NB4 (cell line): Measurements from ENCODE around the gene SCNN1G.
A peak's percentile ranks its signal among the peaks of the same experiment; 100 is the strongest.

ENCODE experiments used
- DNase-seq: peaks from one replicate; pipeline ENCODE4 v3.0.0; 2010; ENCODE audit warnings: low read depth
- H3K4me3 ChIP-seq: one replicate; pipeline ENCODE4 v1.5.1; 2011; ENCODE audit warnings: mild to moderate bottlenecking, low read depth, low read length, moderate library complexity
- MYC ChIP-seq: IDR thresholded peaks from 2 replicates; pipeline ENCODE4 v1.6.1; 2011; ENCODE audit warnings: low read depth, low read length
- POLR2A ChIP-seq: IDR thresholded peaks from 2 replicates; pipeline ENCODE4 v1.6.1; 2011; ENCODE audit warnings: mild to moderate bottlenecking; ENCODE audit not compliant: insufficient read length; ENCODE audit errors: extremely low read depth
- TF ChIP-seq, protein P1 (sequence below): IDR thresholded peaks from 2 replicates; pipeline ENCODE4 v1.6.1; 2011; ENCODE audit warnings: low read depth, low read length
- TF ChIP-seq, protein P2 (sequence below): IDR thresholded peaks from one replicate; pipeline ENCODE4 v1.5.1; 2012; ENCODE audit warnings: low read depth, low read length

The SCNN1G gene

DNA sequence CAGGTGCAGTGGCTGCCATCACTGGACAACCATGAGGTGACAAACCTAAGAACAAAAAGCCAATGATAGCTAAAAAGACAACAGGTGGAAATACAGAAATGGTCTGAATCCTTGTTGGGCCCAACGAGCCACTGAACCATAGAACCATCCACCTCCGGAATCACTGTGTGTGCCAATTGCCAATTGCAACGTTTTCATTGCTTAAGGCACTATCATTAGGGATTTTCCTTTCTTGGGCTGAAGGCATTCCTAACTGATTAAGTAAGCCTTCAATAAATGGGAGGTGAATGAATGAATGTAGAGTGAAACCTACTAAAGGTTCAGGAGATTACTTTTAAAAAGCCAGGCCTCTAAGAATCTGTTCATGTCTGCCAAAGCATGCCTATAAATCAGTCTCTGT lies 36.9 kb upstream of the SCNN1G start:
- TF ChIP-seq POLR2A, result no peak
- TF ChIP-seq MYC, result no peak
- TF ChIP-seq, protein P1, sequence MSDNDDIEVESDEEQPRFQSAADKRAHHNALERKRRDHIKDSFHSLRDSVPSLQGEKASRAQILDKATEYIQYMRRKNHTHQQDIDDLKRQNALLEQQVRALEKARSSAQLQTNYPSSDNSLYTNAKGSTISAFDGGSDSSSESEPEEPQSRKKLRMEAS, result no peak
- no peak for DNase-seq
- no peak overlapping the region for H3K4me3 ChIP-seq

DNA sequence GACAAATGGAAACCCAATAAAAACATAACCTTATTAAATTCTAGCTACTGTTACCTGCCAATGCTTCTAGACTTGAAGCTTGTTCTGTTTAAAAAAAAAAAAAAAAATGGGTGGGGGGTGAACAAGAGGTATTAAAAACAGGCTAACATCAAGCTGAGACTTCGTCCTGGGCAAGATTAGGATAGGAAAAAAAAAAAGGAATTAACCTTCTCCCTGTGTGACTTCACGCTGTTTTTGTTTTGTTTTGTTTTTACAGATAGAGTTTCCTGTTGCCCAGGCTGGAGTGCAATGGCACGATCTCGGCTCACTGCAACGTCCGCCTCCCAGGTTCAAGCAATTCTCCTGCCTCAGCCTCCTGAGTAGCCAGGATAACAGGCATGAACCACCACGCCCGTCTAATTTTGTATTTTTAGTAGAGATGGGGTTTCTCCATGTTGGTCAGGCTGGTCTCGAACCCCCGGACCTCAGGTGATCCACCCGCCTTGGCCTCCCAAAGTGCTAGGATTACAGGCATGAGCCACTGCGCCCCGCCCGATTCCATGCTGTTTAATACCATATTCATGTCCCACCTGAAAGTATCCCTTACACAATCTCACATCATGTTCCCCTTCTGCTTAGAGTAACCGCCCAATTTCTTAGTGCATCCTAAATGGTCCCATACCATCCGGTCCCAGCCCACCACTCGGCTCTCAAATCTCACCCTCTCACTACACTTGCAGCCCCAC lies 35.5 kb upstream of the SCNN1G start:
- no peak overlapping the region for H3K4me3 ChIP-seq
- TF ChIP-seq, protein P2, sequence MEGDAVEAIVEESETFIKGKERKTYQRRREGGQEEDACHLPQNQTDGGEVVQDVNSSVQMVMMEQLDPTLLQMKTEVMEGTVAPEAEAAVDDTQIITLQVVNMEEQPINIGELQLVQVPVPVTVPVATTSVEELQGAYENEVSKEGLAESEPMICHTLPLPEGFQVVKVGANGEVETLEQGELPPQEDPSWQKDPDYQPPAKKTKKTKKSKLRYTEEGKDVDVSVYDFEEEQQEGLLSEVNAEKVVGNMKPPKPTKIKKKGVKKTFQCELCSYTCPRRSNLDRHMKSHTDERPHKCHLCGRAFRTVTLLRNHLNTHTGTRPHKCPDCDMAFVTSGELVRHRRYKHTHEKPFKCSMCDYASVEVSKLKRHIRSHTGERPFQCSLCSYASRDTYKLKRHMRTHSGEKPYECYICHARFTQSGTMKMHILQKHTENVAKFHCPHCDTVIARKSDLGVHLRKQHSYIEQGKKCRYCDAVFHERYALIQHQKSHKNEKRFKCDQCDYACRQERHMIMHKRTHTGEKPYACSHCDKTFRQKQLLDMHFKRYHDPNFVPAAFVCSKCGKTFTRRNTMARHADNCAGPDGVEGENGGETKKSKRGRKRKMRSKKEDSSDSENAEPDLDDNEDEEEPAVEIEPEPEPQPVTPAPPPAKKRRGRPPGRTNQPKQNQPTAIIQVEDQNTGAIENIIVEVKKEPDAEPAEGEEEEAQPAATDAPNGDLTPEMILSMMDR, result no peak
- TF ChIP-seq POLR2A, result no peak
- TF ChIP-seq, protein P1, result no peak
- no peak for TF ChIP-seq MYC
- DNase-seq, result no peak

DNA sequence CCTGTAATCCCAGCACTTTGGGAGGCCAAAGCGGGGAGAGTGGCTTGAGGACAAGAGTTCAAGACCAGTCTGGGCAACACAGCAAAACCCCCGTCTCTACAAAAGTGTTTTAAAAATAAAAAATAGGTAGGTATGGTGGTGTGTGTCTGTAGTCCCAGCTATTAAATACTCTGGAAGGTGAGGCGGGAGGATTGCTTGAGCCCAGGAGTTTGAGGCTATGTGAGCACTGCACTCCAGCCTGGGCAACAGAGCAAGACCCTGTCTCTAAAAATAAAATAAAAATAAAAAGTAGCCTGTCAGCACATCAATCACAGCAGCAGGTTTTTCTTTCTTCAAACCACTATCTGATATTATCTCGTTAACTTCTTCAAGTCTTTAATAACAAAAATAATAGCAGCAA lies 34.9 kb upstream of the SCNN1G start:
- peak overlapping the region; percentile 68 for H3K4me3 ChIP-seq
- TF ChIP-seq POLR2A (no peak), MYC (no peak)
- TF ChIP-seq, protein P2, result no peak
- TF ChIP-seq, protein P1, result no peak
- DNase-seq, result no peak

DNA sequence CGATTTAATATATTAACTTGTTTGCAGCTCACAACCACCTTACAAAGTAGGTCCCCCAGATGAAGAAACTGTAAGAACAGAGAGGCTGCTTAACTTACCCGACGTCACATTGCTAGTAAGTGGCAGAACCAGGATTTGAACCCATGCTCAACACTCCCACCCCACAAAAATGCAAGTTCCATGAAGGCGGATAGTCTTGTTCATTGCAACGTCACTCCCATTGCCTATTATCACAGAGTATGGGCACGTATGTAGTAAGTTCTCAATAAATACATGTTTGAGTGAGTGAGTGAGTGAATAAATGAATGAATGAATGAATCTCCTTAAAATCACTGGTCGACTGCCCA lies 34.4 kb upstream of the SCNN1G start:
- H3K4me3 ChIP-seq, result peak overlapping the region; percentile 68
- peak; percentile 23 for DNase-seq
- no peak for TF ChIP-seq MYC
- TF ChIP-seq, protein P1, result no peak
- TF ChIP-seq, protein P2, result no peak
- no peak for TF ChIP-seq POLR2A

DNA sequence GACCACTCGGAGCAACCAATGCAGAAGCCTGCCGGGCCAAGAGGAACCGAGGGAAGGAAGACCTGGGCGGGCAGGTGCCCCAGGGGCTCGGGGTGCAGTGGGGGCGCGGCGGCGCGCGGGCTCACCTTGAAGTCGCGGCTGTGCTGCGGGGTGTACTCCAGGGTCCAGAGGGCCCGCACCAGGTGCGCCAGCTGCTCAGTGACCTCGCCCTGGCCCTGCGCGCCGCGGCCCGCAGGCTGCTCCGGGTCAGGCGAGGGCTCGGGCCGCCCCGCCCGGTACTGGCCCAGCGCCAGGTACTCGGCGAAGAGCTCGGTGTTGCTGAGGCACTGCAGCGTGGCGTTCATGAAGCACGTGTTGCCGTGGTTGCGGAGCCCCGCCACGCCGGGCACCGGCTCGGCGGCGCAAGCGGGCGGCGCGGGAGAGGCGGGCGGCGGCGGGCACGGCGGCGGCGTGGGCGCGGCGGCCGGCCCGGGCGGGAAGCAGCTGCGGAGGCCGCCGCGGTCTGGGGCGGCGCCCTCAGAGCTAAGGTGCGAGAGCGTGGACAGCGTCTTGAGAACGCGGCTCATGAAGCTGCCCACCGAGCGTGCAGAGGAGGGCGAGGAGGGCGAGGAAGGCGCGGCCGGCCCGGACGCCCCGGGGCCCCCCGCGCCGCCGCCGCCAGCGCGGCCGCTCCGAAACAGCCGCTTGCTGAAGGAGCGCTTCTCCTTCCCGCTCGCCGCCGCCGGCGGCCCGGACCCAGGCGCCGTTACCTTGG lies 33.9 kb upstream of the SCNN1G start:
- TF ChIP-seq, protein P1, result peak; percentile 89
- TF ChIP-seq MYC (peak; percentile 78; the same call in 1 of the 2 replicates), POLR2A (no peak)
- peak; percentile 52 for DNase-seq
- H3K4me3 ChIP-seq, result peak overlapping the region; percentile 68

DNA sequence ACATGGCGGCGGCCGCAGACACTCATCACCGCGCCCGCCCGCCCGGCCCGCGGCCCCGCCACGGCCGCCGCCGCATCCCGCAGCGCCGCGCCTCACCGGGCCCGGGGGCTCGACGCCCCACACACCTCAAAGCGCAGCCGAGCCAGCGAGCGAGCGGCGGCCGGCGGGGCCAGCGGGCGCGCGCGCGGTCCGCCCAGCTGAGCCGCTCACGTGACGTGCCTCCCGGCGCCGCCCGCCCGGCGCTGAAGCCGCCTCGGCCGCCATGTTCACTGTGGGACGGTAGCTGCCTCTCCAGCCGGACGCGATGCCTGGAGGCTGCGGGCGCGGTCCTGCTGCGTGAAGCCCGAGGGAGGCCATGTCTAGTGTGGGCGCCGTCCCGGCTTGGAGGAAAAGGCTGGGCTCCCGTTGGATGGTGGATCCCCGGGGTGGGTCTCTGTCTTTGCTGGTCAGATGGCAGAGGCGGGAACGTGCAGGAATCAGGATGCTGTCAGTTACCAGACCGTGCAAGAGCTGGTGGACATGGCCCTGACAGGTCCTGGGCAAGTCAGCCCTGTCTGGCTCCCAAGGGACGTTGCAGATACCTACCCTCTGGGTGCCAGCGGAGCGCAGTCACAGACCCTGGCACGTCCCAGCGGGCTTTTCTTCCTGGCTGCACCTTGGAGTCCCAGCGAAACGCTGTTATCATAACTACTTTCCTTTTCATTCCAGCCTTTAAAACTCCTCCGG lies 33.1 kb upstream of the SCNN1G start, which contains the start of gene USP31:
USP31 (minus strand) TSS at position 186 of the 726 bp plus-strand sequence; CDS start at position 4, 182 bp downstream.
- DNase-seq, result peak; percentile 96
- H3K4me3 ChIP-seq, result peak within 1 kb of the TSS; percentile 72
- 0 out of 2 replicates have a peak, but pooled peaks have one; percentile 16 for TF ChIP-seq MYC
- TF ChIP-seq, protein P2, result no peak
- no peak for TF ChIP-seq POLR2A
- TF ChIP-seq, protein P1, result peak; percentile 74
